HG03520 (cell line): ENCODE measurements around the gene NPPA.
"Not testable (repeated sequence)": the region's sequence is repeated elsewhere in the genome, so short reads cannot be mapped to it uniquely, and the experiment has no call there.

ENCODE experiments used
- ATAC-seq: cut with Tn5 transposase; IDR thresholded peaks from one replicate; pipeline ENCODE4 v1.9.1; 2021; ENCODE audit warnings: mild to moderate bottlenecking, moderate library complexity; ENCODE audit not compliant: unreplicated experiment

Gene NPPA

DNA sequence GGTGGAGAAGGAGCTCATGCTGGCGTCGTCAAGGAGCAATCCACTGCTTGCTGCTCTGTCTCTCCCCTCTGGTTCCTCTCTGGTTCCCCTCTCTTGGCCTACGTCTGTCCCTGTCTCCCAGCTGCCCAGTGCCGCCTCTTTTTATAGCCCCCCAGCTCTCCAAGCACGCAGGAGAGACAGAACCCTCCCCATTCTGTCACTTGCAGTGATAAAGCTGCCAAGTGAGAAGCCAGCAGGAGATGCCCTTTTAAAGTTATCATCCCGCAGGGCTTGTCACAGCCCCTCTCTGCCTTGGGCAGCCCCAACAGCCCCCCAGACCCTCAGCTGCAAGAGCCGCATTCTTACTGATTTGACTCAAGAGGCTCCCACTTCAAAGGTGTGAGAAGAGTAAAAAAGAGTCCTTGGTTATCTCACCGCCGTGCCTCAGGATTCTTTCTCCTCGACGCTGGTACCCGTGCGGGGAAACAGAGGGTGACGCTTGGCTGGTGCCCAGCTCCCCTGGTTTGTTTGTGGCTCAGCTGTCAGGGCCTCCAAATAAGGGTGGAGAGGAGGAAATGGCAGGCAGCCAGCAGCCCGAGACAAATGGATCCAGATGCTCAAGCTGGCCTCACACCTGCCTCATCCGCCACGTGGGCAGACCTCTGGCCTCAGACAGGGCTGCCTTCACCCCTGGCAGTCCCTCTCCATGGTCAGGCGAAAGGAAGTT lies at the start of gene NPPA:
NPPA (minus strand) TSS at position 117 of the 706 bp plus-strand sequence; CDS start at position 18, 99 bp downstream.
- ATAC-seq = no peak

GRCh38 chr1:11894501-11894900 lies 46.9 kb upstream of the NPPA start:
- not testable (repeated sequence) for ATAC-seq

DNA sequence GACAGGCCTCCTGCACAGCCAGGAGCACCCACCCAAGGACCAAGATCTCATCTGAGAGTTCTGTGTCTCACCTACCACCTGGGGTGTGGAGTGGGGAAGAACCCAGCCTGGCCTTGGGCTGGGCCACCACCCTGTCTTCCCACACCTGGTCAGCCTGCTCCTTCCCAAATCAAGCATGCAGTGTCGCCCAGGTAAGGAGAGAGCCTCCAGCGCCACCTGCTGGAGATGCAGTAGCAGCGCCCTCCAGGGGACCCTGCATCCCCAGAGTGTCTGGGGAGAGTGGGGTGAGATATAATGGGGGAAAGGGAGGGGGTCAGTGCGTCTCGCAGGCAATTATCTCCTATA lies 46.3 kb upstream of the NPPA start:
- no peak for ATAC-seq

- ATAC-seq = no peak
Measured at GRCh38 chr1:11891433-11892186, 44.0 kb upstream of the NPPA start.

DNA sequence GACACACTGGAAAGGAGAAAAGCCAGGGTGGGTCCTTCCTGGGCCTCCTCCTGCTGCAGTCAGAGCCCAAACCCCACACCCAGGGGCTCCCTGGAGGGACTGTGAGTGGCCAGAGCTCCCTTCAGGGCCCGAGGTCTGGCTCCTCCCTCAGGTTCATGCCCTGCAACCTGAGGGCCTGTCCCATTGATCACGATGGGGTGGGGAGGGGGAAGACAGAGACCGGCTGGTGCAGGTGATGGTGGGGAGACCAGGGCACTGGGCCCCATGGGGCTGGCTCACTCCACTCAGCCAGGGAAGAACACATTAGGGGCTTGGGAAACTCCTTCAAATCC lies 41.3 kb upstream of the NPPA start:
- no peak for ATAC-seq

GRCh38 chr1:11888206-11888876 lies 40.8 kb upstream of the NPPA start:
- no peak for ATAC-seq

DNA sequence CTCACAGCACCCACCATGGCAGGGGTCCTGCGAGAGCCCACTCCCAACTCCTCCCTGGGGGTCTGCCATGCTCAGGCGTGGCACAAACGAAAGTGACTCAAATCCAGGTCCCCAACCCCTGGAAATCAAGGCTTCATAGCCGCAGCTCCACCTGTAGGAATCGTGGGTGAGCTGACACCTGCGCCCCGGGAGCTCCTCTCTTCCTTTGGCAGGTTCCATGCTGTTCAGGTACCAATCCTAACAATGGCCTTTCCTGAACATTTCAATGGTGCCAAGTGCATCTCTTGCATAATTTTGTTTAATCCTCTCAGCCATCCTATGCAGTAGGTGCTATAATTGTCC lies 40.1 kb upstream of the NPPA start:
- no peak for ATAC-seq

GRCh38 chr1:11886986-11887665 lies 39.5 kb upstream of the NPPA start:
- ATAC-seq = no peak

GRCh38 chr1:11885916-11886315 lies 38.3 kb upstream of the NPPA start:
- no peak for ATAC-seq

DNA sequence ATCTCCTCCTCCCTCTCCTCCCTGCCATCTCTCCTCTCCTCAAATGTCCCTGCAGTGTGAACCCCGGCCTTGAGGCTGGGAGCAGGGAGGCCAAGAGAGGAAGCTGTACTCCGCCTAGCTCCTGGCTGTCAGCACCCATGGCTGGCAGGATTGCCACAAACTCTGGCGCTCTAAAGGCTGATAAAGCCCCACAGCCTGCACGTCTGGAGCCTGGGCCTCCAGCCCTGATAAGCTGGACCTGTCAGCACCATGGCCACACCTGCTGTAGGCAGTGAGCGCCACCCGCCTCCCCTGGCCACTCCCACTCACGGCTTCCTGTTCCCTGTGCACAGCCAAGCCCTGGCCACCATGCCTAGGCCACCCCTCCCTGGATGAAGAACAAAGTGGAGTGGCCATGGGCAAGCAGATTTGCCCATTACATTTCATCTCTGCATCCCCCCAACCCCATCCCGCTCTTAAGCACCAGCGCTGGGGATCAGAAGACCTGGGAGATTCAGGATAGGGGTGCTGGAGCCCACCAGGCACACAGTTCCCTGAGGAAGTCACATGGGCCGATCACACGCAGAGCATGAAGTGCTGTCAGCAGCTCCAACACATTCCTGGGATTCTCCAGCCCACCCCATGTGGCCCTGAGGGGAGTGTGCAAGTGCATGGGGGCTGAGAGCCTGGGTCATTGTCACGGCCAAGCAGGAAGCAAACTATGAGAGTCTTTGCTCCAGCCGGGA lies 35.4 kb upstream of the NPPA start:
- no peak for ATAC-seq

DNA sequence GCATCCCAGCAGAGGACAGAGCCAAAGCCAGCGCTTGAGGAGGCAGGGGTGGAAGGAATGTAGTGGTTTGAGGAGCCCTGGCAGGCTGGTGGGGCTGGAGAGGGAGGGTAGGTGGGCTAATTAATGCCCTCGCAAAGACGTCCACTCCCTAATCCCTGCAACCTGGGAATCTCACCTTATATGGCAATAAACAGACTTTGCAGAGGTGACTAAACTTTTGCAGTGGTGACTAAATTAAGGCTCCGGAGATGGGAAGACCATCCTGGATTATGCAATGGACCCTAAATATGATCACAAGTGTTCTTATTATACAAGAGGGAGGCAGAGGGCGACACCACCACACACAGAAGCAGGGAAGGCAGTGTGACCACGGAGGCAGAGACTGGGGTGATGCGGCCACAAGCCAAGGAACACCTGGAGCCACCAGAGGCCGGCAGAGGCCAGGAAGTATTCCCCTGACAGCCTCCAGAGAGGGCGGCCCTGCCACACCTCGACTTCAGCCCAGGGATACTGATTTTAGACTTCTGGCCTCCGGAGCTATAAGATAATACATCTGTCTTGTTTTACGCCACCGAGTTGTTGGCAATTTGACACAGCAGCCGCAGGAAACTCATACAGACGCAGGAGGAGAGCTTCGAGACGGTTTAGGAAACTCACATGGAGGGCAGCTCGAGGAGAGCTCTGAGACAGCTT lies 34.3 kb upstream of the NPPA start:
- no peak for ATAC-seq

- ATAC-seq = no peak
Measured at GRCh38 chr1:11880911-11881748, 33.5 kb upstream of the NPPA start.

- ATAC-seq = no peak
Measured at GRCh38 chr1:11880181-11880575, 32.6 kb upstream of the NPPA start.

- no peak for ATAC-seq
Measured at GRCh38 chr1:11879311-11880180, 32.0 kb upstream of the NPPA start.

DNA sequence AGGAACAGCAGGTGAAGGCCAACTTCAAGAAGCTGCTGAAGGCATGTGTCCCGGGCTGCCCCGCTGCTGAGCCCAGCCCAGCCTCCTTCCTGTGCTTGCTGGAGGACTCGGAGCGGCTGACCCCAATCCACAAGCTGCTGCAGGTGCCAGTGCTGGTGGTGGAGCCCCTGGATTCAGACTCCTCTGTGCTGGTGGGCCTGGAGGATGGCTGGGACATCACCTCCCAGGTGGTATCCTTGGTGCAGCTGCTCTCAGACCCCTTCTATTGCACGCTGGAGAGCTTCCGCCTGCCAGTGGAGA lies 31.3 kb upstream of the NPPA start:
- ATAC-seq = no peak

- ATAC-seq = no peak
Measured at GRCh38 chr1:11878081-11878890, 30.7 kb upstream of the NPPA start.

DNA sequence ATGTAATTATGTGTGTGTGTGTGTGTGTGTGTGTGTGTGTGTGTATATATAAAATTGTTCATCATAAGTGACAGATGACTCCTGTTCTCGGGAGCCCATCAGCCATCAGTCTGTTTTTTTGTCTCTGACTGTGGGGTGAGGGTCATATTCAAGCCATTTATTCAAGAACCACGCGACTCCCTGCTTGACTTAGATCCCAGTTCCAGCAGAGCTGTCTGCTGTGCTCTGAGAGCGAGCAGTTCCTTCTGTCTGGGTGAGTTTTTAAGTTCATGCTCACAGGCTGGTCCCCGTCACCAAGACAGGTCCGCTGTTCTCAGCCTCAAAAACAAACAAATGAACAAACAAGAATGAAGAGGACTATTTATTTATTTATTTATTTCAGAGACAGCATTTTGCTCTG lies 29.5 kb upstream of the NPPA start:
- no peak for ATAC-seq

DNA sequence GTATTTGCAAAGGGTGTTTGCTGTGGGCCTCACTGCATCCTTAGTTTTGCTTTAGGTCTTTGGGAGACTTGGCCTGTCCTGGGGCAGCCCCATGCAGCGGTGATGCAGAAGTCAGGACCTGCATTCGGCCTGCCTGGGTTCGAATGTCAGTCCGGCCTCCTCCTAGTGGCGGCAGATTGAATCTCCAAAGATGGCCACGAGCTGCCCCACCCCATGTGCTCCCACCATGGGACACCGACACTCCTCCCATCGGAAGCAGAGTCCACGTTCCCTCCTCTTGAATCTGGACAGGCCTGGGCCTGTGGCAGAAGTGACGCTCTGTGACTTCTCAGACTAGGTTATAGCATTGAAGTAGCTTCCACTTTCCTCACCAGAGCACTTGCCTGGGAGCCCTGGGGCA lies 27.5 kb upstream of the NPPA start:
- ATAC-seq = no peak
